Measurements from ENCODE around the gene CUX1.
"Not testable (repeated sequence)": the region's sequence is repeated elsewhere in the genome, so short reads cannot be mapped to it uniquely, and the experiment has no call there.

Gene CUX1

GRCh38 chr7:101961811-101962210, 144.4 kb downstream of the CUX1 start:
- no peak for DNase-seq

DNA sequence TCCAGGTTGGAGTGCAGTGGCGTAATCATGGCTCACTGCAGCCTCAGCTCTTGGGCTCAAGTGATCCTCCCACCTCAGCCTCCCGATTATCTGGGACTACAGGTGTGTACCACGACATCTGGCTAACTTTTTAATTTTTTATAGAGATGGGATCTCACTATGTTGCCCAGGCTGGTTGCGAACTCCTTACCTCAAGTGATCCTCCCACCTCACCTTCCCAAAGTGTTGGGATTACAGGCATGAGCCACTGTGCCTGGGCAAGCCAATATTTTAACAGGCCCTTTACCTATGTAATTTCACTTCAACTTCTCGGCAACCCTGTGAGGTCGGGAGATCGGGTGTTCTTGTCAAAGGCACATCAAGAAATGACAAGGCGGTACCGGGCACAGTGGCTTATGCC, 146.3 kb downstream of the CUX1 start:
- DNase-seq, result no peak

DNA sequence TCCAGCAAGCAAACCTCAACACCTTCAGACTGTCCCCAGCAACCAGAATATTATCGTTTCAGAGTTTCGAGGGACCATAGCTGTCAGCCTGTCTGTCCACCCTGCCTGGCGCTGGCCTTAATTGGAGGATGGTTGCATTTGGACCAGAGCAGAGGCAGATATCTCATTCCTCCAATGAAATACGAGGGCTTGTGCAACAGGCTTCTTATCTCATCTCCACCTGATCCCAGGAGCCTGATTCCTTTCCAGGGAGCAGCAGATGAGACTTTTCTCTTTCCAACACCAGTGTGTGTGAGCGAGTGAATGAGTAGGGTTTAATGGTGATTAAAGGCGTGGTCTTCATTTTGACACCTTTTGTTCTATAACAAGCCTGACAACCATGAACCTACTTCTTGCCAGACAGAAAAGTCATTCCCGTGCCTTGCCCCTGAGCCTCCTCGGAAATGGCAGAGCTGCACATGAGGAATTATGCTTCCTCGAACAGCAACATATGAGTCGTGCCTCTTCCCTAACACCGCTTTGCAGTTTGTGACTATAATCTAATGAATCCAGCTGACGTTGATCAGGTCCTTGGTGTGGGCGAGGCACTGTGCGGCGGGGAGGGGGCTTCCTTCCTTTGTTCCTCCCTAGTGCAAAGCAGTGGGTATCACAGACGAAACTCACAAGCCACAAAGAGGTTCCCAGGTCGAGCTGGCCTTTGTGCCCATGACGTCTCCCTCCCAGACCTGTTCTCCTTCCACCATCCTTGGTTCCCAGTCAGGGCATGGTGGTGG, 147.4 kb downstream of the CUX1 start:
- DNase-seq, result no peak

DNA sequence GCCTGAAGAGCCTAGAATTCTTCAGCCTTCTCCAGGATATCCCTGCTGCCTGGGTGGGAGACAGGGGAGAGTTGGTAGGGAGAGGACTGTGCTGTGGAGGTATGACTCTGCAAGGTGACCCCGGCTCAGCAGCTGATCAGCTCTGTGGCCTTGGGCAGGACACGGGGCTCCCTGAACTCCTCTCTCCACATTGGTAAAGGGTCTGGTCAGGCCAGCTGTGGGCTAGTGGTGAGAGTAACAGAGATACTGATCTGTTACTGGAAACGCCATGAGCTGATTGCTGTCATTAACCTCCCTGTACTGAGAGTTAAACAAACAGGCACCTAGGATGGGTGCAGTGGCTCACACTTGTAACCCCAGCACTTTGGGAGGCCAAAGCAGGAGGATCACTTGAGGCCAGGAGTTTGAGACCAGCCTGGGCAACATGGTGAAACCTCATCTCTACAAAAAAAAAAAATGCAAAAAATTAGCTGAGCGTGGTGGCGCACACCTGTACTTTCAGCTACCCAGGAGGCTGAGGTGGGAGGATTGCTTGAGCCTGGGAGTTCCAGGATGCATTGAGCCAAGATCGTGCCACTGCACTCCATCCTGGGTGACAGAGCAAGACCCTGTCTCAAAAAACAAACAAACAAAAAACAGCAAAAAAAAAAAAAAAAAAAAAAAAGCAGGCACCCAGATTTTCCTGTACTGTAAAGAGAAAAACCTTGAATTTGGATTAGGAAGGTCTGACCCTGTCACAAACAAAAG, 151.5 kb downstream of the CUX1 start:
- DNase-seq, result no peak

- DNase-seq, result no peak
Measured at GRCh38 chr7:101969997-101970585, 152.7 kb downstream of the CUX1 start.

GRCh38 chr7:101970801-101971200, 153.4 kb downstream of the CUX1 start:
- no peak for DNase-seq

DNA sequence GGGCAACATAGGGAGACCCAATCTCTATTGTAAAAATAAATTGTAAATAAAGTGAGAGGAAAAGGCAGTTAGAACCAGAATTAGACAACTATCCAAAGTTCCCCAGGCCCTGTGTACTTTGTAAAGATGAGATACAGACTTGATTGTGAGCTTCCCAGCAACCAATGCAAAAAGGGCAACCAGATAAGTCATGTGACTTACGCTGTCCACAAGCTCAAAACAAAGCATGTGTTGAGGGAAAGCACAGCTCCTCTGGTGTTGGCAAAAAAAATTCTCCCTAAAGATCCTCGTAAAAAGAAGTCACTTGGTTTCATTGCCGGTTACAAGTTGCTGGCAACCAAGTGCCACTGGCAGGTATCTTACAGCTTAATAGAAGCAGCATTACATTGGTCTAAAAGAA, 154.0 kb downstream of the CUX1 start:
- no peak for DNase-seq

DNA sequence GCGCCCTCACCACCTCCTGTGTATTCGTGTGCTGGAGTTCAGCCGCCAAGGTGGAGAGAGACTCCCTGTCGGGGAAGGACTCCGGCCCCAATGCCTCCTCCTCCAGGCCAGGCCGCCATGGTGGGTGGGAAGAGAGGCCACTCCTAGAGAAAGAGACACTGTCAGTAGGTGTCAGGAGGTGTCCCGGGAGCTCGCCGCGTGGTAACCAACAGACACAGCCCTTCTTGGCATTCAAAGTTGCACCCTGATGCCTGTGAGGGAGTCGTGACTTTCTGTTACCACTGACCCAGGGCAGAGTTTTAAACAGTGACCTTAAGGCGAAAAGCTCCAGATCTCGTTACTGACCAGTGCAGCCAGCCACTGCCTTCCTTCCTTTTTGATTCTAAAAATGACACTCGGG, 155.2 kb downstream of the CUX1 start:
- DNase-seq, result no peak

DNA sequence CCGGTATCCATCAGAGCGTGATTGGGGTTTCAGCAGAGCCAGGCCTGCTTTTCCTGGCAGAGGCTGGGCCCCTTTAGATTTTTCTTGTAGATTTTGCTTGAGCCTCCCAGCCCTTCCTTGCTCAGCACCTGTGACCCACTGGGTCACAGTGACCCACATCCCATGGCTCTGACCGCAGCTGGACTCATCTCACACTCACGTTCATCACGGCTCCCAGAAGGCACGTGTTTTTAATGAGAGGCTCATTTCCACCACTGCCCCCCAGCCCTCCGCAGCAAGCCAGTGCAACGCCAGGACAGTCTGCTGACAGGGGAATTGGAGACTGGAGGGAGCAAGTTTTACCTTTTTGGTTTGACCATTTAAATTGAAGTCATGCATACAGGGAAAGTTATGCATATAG, 155.7 kb downstream of the CUX1 start:
- DNase-seq, result no peak

DNA sequence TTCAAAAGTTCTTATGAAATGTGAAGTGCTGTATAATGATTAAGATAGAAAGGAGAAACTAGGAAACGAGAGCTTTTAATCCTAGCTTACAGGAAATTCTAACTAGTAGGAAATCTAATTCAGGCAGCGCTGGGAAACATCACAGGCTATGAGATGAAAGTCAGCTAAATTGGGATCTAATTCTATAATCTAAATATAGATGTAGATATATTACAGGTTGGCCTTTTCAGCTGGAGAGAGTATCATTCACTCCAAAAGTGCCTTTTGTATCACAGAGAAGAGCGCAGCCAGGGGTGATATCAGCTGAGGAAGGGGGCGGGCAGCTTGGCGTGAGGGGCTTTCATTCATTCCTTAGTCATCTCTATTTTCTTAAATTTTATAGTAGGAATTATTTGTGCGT, 157.0 kb downstream of the CUX1 start:
- DNase-seq, result no peak

- no peak for DNase-seq
Measured at GRCh38 chr7:101975046-101975445, 157.6 kb downstream of the CUX1 start.

- DNase-seq, result no peak
Measured at GRCh38 chr7:101976411-101976810, 159.0 kb downstream of the CUX1 start.

DNA sequence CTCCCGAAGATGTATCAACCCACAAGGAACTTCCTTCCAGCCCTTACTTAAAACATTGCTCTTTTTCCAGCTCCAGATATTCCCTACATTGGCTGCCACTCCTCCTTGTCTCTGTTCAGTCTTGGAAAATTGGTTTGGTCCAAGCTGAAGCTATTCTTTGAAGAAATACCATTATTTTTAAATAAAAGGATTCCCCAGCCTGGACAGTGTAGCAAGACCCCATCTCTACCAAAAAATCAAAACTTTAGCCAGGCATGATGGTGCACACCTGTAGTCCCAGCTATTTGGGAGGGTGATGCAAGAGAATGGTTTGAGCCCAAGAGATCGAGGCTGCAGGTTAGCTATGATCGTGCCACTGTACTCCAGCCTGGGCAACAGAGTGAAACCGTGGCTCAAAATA, 159.8 kb downstream of the CUX1 start:
- DNase-seq, result no peak

GRCh38 chr7:101978683-101979082, 161.3 kb downstream of the CUX1 start:
- no peak for DNase-seq

DNA sequence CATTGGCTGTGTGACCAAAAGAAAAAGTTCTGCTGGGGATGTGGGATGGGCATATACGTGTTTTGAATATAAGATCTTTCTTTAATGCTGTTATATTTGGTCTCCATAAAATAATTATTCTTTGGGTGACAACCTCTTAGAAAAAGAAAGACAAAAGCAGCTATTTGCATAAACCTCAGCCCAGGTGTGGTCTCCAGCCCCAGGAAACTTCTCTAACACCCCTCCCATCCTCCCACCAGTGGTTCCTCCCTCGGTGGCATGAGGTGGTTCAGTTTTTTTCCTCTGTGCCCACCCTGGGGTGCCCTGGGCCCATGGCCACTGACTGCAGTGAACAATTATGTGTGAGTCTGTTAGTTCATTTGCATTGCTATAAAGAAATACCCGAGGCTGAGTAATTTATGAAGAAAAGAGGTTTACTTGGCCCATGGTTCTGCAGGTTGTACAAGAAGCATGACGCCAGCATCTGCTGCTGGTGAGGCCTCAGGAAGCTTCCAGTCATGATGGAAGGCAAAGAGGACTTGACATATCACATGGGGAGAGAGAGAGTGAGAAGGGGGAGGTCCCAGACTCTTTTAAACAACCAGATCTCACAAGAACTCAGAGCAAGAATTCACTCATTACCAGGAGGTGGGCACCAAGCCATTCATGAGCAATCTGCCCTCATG, 165.9 kb downstream of the CUX1 start:
- no peak for DNase-seq

DNA sequence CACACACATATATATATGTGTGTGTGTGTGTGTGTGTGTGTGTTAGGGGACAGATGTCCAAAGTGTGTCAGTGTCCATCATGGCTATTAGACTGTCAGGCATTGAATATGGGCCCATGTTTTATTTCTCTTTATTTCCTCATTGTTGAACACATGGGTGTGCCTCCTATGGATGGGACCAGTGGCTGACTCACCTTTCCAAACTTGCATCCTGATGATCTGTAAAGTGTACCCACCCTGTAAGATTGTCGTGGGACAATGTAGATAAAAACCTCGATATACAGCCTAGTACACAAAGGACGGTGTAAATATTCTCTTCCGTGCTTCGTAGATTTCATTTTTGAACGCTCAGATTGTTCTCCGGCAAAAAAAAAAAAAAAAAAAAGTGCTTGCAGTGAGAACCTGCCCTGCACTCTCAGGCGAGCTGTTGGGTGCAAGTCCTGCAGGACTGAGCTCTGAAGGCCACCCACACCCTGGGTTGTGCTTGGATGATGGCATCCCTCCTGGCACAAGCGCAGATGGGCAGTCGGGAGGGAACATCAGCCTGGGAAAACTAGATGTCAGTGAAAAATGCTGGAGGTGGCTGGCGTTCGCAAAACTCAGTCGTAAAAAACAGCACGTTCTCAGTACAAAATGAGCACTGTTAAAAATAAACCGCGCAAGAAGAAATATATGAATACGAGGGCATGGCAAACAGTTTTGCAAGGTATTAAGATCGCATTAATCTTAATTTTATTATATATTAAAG, 166.9 kb downstream of the CUX1 start:
- no peak for DNase-seq

DNA sequence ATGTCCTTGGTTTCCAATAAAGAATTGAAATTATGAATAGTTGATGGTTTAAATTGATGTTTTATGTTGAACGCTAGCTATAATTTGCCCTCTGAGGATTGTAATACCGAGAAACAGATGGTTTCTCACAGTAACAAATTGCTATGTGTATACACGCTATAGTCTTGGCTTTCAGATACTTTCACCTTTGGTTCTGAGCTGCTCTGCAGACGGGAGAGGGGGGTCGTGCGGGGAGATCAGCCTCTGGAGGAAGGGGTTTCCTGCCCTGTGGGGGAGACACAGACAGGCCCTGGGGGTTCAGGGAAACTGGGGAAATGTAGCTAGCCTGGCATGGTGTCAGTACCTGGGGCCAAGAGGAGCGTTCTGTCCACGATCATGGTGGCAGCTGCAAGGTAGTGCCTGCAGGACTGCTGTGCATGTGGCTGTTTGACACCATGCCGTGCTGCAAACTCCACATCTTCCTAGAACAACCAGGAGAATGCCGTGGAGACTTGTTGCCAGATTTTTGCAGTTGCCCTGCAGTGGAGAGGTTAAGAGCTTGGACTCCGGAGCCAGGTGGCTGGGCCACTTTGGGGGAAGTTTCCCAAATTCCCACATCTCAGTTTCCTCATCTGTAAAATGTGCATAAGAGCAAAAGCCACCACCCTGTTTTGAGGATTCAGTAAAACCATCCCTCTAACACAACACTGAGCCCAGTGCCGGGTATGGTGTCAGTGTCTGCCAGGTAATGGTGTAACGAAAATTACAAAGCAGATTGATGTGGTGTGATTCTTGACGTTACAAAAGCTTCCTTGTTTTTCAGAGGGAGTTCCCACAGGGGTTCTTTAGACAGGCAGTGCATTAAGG, 167.9 kb downstream of the CUX1 start:
- peak; percentile 42 for DNase-seq

DNA sequence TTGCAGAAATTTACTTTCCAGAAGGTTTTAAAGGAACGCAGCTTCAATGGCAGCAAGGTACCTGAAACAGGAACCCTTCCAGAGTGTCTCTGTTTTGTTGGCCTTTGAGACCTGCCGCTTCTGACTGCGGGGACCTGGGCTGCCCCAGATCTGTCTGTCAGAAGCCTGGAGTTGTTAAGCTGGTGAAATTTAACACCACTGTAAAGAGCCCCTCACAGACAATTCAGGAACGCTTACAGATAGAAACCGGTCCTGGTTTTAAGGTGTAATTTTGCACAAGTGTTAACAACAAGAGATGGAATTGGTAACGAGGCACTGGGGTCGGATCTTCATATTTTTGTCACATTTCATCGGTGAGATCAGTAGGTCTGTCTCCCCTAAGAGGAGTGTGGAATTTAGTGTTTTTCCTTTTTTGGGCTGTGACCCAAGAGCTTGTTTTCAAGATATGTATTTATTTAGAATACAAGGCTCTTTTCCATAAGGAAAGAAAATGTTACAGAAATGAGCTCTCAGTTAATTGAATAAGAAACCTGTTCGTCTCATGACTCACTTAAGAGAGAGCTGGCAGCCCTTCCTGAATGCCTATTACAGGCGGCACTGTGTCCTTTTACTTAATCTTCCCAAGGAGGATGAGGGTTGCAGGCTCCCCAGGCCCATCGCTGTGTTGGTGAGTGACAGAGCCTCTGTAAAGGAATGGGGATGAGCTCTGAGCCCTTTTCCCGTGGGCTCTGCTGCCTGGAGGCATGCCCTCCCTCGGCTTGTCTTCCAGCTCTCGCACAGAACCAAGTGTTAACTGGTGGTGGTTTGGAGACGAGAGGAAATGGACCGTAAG, 168.7 kb downstream of the CUX1 start:
- DNase-seq, result peak; percentile 42

- DNase-seq, result no peak
Measured at GRCh38 chr7:101987494-101987893, 170.1 kb downstream of the CUX1 start.

- not testable (repeated sequence) for DNase-seq
Measured at GRCh38 chr7:101988060-101988459, 170.6 kb downstream of the CUX1 start.

DNA sequence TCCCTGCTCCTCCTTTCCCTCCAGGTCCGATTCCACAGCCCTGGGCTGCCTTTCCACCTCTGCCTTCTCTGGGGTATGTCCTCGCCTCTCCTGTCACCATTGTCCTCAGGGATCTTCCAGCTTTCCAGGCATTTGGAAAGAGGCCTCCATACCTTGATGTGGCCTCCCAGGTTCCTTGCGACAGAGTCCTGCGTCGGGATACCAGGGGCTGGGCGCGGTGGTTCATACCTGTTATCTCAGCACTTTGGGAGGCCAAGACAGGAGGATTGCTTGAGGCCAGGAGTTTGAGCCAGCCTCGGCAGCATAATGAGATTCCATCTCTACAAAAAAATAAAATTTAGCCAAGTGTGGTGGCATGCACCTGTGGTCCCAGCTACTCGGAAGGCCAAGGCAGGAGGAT, 171.1 kb downstream of the CUX1 start:
- no peak for DNase-seq
